Activated B cell treated with CpG ODN at 0.5 μM for 24 hours (primary cell): ENCODE results near the gene BBLN. TPM values are rescaled to one million over a fixed set of nuclear protein-coding genes. Genes with fewer than 3 reads are reported as not detected.

Source experiments
- ATAC-seq: fragments of 200-7000 bp; cut with Tn5 transposase; one replicate; pipeline ENCODE4 v1.10.0; 2021; ENCODE audit warnings: low read depth, mild to moderate bottlenecking, moderate library complexity
- CTCF ChIA-PET: fragments of 350-600 bp; sonication (Branson Sonifier 250); formaldehyde crosslinking; loops from one replicate; lab custom pipeline; 2021; ENCODE audit warnings: antibody characterized with exemption; lab: Charles Lee
- POLR2A ChIA-PET: fragments of 350-600 bp; sonication (Branson Sonifier 250); formaldehyde crosslinking; loops from one replicate; lab custom pipeline; 2021; ENCODE audit warnings: antibody characterized with exemption; lab: Charles Lee
- DNase-seq: peaks from one replicate; pipeline ENCODE4 v3.0.0; 2022
- H3K27ac Mint-ChIP-seq: one replicate; pipeline ENCODE4 v1.8.0; 2020; ENCODE audit warnings: mixed read lengths
- H3K27me3 Mint-ChIP-seq: one replicate; pipeline ENCODE4 v1.8.0; 2021; ENCODE audit warnings: mixed read lengths
- H3K36me3 Mint-ChIP-seq: one replicate; pipeline ENCODE4 v1.8.0; 2021; ENCODE audit warnings: low read depth, mixed read lengths
- H3K4me1 Mint-ChIP-seq: one replicate; pipeline ENCODE4 v1.8.0; 2021; ENCODE audit warnings: mixed read lengths
- H3K4me3 Mint-ChIP-seq: one replicate; pipeline ENCODE4 v1.8.0; 2020; ENCODE audit warnings: mild to moderate bottlenecking, mixed read lengths
- H3K9me3 Mint-ChIP-seq: one replicate; pipeline ENCODE4 v1.8.0; 2020; ENCODE audit warnings: mixed read lengths
- intact Hi-C: fragments of 100-400 bp; cut with micrococcal nuclease; formaldehyde crosslinking; loops from one replicate; pipeline ENCODE4 v1.15.1; 2024
- total RNA-seq: library from RNA; stranded (reverse); gene quantifications from 2 replicates; pipeline ENCODE4 v1.2.3, GENCODE V29; 2022
- TF ChIP-seq, protein P1 (sequence below): fragments of 200-600 bp; IDR thresholded peaks from one replicate; pipeline ENCODE4 v1.8.0; 2022; ENCODE audit warnings: antibody characterized with exemption, mild to moderate bottlenecking

Gene BBLN
- total RNA-seq, 1 donor from 2014 or later = 47.7 TPM

DNA sequence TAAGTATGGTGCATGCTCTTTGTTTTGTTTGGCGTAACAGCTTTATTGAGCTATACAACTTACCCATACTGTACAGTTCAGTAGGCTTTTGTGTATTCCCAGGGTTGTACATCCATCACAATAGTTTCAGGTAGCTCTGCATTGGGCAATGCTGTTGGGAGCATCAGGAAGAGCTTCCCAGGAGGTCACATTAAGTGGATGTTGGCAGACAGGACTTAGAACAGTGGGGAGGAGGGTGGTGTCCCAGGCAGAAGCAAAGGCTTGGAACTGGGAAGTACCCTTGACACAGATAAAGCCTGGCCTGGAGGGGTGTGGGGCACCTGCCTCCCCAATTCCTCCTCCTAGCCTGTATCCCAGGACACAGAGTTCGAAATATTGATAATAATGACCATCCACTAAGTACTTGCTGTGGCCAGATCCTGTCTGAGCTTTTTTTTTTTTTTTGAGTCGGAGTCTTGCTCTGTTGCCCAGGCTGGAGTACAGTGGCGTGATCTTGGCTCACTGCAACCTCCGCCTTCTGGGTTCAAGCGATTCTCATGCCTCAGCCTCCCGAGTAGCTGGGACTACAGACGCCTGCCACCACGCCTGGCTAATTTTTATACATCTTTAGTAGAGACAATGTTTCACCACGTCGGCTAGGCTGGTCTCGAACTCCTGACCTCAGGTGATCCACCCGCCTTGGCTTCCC lies 1.3 kb downstream of the BBLN start:
- DNase-seq (no peak), ATAC-seq (no peak)
- no peaks in the 10 kb centered on the region for H3K27me3 Mint-ChIP-seq
- peaks cover 13% of the 10 kb centered on the region for H3K4me1 Mint-ChIP-seq
- peak overlapping the region; percentile 81 for H3K4me3 Mint-ChIP-seq
- H3K9me3 Mint-ChIP-seq = no peaks in the 10 kb centered on the region
- TF ChIP-seq, protein P1, sequence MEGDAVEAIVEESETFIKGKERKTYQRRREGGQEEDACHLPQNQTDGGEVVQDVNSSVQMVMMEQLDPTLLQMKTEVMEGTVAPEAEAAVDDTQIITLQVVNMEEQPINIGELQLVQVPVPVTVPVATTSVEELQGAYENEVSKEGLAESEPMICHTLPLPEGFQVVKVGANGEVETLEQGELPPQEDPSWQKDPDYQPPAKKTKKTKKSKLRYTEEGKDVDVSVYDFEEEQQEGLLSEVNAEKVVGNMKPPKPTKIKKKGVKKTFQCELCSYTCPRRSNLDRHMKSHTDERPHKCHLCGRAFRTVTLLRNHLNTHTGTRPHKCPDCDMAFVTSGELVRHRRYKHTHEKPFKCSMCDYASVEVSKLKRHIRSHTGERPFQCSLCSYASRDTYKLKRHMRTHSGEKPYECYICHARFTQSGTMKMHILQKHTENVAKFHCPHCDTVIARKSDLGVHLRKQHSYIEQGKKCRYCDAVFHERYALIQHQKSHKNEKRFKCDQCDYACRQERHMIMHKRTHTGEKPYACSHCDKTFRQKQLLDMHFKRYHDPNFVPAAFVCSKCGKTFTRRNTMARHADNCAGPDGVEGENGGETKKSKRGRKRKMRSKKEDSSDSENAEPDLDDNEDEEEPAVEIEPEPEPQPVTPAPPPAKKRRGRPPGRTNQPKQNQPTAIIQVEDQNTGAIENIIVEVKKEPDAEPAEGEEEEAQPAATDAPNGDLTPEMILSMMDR = no peak
- POLR2A ChIA-PET = interaction anchor here (0.6 to 3.1 kb wide), 8 partner anchors 29 to 115 kb away, joined by 3 to 20 read pairs (median 6); partner anchors contain the start of genes CIZ1, GOLGA2 and SWI5
- intact Hi-C loops = no loop called here
- CTCF ChIA-PET = interaction anchor here (1.1 kb wide), 1 partner anchor 32 kb away, joined by 3 read pairs; no protein-coding TSS in a partner anchor
- H3K36me3 Mint-ChIP-seq = peaks cover 23% of the 10 kb centered on the region
- H3K27ac Mint-ChIP-seq = no peak overlapping the region

DNA sequence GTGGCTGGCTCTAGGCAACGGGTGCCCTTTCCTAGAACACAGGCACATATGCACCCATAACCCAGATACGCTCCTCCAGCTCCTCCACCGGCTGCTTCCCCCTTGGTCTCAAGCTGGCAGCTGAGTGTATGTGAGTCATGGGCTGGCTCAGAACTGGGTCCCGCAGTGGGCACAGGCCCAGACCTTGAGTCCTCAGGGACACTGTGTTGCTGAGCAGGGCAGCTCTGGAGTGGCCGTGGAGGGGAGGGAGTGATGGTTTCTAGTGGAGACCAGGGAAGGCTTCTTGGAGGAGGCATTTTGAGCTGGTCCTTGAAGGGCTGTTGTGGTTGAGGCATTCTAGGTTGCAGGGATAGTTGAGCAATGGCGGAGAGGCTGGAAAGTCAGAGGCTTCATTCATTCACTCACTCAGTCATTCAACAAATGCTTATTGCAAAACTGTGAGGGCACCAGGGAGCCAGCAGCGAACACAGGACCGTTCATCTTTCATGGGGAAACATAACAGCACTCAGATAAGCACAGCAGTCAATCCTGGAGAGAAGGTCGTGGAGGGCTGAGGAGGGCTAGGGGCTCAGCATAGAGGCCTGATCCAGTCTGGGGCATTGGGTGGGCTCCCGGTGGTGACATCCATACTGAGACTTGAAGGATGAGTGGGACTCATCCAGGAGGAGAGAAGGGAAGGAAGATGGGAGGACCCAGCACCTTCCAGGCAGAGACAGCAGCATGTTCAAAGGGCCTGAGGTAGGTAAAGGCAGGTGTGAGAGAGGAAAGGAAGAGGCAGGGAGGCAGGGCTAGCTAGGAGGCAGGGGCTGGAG lies 2.4 kb downstream of the BBLN start:
- no peak for DNase-seq
- no peak for ATAC-seq
- no peaks in the 10 kb centered on the region for H3K9me3 Mint-ChIP-seq
- ChIA-PET POLR2A (interaction anchor here (0.6 to 0.7 kb wide), 2 partner anchors 28 to 47 kb away, joined by 4 to 6 read pairs; no protein-coding TSS in a partner anchor), CTCF (interaction anchor here (1.1 kb wide), 1 partner anchor 30 kb away, joined by 3 read pairs; no protein-coding TSS in a partner anchor)
- peaks cover 13% of the 10 kb centered on the region for H3K4me1 Mint-ChIP-seq
- TF ChIP-seq, protein P1 = no peak
- peaks cover 32% of the 10 kb centered on the region for H3K36me3 Mint-ChIP-seq
- intact Hi-C loops = no loop called here
- no peak overlapping the region for H3K27ac Mint-ChIP-seq
- no peaks in the 10 kb centered on the region for H3K27me3 Mint-ChIP-seq
- peak overlapping the region; percentile 11 for H3K4me3 Mint-ChIP-seq

DNA sequence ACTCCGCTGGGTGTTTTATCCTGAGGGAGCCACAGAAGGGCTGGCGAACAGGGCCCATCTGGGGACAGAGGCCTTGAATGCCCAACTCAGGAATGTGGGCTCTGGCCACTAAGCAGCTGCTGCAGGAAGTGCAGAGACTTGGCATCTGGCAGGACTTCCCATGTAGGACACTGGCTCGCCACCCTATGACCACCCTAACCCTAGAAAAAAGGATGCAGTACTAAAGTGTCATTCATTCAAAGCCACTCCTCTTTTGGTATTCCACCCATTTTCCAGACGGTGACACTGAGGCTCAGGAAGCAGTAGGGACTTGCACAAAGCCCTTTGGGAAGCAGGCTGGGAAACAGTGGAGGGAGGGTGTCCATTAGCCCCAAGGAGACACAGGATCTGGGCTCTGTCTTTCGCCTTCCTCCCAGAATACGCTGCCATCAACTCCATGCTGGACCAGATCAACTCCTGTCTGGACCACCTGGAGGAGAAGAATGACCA lies 3.0 kb downstream of the BBLN start:
- H3K4me3 Mint-ChIP-seq = no peak overlapping the region
- H3K27me3 Mint-ChIP-seq = no peaks in the 10 kb centered on the region
- TF ChIP-seq, protein P1 = no peak
- no peaks in the 10 kb centered on the region for H3K9me3 Mint-ChIP-seq
- no peak overlapping the region for H3K27ac Mint-ChIP-seq
- ATAC-seq (no peak), DNase-seq (no peak)
- POLR2A ChIA-PET = no interaction called here
- CTCF ChIA-PET = no interaction called here
- H3K4me1 Mint-ChIP-seq = peaks cover 13% of the 10 kb centered on the region
- H3K36me3 Mint-ChIP-seq = peaks cover 37% of the 10 kb centered on the region
- intact Hi-C loops = no loop called here

DNA sequence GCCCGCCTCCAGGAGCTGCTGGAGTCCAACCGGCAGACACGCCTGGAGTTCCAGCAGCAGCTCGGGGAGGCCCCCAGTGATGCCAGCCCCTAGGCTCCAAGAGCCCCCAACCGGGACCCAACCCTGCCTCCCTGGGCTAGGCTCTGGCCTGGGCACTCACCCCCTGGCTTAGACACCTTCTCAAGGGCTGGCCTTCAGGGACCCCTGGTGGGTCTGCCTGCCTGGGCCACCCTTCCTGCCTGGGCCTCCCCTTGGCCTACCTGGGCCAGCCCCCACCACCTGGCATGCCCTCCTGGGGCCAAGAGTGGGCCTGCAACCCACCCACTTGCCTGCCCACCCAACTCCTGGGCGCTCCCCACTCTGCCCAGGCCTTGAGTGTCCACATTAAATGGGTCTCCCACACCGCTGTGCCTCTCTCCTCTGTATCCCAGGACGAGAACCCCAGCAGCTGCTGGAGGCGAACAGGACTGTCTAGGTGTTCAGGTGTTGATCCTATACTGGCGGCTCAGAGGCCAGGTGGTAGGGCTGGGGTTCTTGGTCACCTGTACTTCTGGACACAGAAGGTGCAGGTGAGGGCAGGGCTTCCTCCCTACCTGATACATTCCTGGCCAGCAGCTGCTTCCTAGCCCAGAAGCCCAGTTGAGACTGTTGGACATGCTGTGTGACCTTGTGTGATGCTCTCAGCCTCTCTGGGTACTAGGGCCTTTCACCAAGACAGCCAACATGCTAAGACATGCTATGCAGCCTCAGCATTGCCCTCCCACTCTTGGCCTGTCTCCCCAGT lies 3.6 kb downstream of the BBLN start:
- ChIA-PET POLR2A (no interaction called here), CTCF (no interaction called here)
- no peaks in the 10 kb centered on the region for H3K9me3 Mint-ChIP-seq
- TF ChIP-seq, protein P1 = no peak
- H3K4me3 Mint-ChIP-seq = no peak overlapping the region
- H3K27me3 Mint-ChIP-seq = no peaks in the 10 kb centered on the region
- DNase-seq (no peak), ATAC-seq (no peak)
- intact Hi-C loops = no loop called here
- H3K4me1 Mint-ChIP-seq = peaks cover 13% of the 10 kb centered on the region
- peaks cover 42% of the 10 kb centered on the region for H3K36me3 Mint-ChIP-seq
- H3K27ac Mint-ChIP-seq = no peak overlapping the region
